Vagina (tissue), 2 donors: ENCODE results near the gene CYP4A11. TPM values are rescaled to one million over a fixed set of nuclear protein-coding genes. Genes with fewer than 3 reads are reported as not detected.
"Not testable (repeated sequence)": the region's sequence is repeated elsewhere in the genome, so short reads cannot be mapped to it uniquely, and the experiment has no call there.

Experiments
- DNase-seq, 2 donors: peaks; one replicate each; pipeline ENCODE4 v3.0.0-alpha.2; 2017; ENCODE audit errors: extremely low spot score in 2 of 2
- H3K27ac ChIP-seq: fragments of 200-600 bp; sonication (generic); one replicate; pipeline ENCODE4 v1.5.1; 2019
- H3K27me3 ChIP-seq: fragments of 200-600 bp; sonication (generic); one replicate; pipeline ENCODE4 v1.5.1; 2019
- H3K36me3 ChIP-seq, 2 donors: fragments of 200-600 bp; sonication (generic); one replicate each; pipeline ENCODE4 v1.5.1; 2017 to 2019
- H3K4me1 ChIP-seq: fragments of 200-600 bp; sonication (generic); one replicate; pipeline ENCODE4 v1.5.1; 2019
- H3K4me3 ChIP-seq, 2 donors: fragments of 200-600 bp; sonication (generic); 1 replicate in 1 of 2; 2 replicates in 1 of 2; pipeline ENCODE4 v1.5.1; 2016 to 2019
- H3K9me3 ChIP-seq: fragments of 200-600 bp; sonication (generic); one replicate; pipeline ENCODE4 v1.5.1; 2019
- POLR2A ChIP-seq, 2 donors: fragments of 450-650 bp; IDR thresholded peaks; one replicate each; pipeline ENCODE4 v1.6.1; 2017; ENCODE audit warnings: antibody characterized with exemption in 2 of 2, mild to moderate bottlenecking in 2 of 2, moderate library complexity in 2 of 2
- POLR2AphosphoS5 ChIP-seq, 2 donors: sonication (generic); formaldehyde crosslinking; IDR thresholded peaks; one replicate each; pipeline ENCODE4 v1.9.0; 2017; ENCODE audit warnings: antibody characterized with exemption in 2 of 2, mild to moderate bottlenecking in 2 of 2, low read depth in 1 of 2; ENCODE audit not compliant: insufficient read depth in 1 of 2
- intact Hi-C: fragments of 100-400 bp; cut with DNase I; formaldehyde crosslinking; loops from one replicate; pipeline ENCODE4 v1.15.1; 2023
- total RNA-seq: library from RNA; depleted of rRNA; stranded (reverse); fragments of >200 nt; gene quantifications from one replicate; pipeline ENCODE4 v1.2.3, GENCODE V29; 2016
- TF ChIP-seq, protein P1 (sequence below), 3 experiments: fragments of 450-650 bp in 2 of 3; fragments of 200-600 bp in 1 of 3; sonication (generic) in 1 of 3; IDR thresholded peaks; one replicate each; pipeline ENCODE4 v1.5.1; 2017 to 2019; ENCODE audit warnings: antibody characterized with exemption in 3 of 3, mild to moderate bottlenecking in 2 of 3, moderate library complexity in 2 of 3

CYP4A11 gene
- total RNA-seq, 1 donor from 2014 or later = not detected

DNA sequence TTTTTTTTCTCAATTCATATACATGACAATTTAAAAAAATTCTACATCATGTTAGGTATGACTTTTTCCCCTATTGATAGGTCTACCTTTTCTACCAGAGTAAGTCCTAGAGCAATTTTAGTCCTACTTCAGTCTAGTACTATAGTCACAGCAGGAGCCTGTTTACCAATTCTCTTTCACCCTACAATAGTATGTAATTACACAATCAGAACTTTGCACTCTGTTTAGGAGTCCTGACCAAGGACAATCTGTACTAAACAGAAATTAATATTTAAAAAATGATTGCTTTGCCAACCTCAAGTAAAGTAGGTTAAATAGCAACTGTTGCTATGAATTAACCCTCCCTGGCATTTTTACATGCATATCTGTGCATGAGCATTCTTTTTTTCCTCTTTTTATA is 810 bp upstream of the CYP4A11 start:
- no peaks in the 10 kb centered on the region for H3K36me3 ChIP-seq
- TF ChIP-seq POLR2A (IDR thresholded peaks at IDR 0.05) = no peak
- no peak for TF ChIP-seq POLR2AphosphoS5 (IDR thresholded peaks at IDR 0.05; ENCODE audit: insufficient read depth in 1 of 2, low read depth in 1 of 2)
- TF ChIP-seq, protein P1, sequence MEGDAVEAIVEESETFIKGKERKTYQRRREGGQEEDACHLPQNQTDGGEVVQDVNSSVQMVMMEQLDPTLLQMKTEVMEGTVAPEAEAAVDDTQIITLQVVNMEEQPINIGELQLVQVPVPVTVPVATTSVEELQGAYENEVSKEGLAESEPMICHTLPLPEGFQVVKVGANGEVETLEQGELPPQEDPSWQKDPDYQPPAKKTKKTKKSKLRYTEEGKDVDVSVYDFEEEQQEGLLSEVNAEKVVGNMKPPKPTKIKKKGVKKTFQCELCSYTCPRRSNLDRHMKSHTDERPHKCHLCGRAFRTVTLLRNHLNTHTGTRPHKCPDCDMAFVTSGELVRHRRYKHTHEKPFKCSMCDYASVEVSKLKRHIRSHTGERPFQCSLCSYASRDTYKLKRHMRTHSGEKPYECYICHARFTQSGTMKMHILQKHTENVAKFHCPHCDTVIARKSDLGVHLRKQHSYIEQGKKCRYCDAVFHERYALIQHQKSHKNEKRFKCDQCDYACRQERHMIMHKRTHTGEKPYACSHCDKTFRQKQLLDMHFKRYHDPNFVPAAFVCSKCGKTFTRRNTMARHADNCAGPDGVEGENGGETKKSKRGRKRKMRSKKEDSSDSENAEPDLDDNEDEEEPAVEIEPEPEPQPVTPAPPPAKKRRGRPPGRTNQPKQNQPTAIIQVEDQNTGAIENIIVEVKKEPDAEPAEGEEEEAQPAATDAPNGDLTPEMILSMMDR (IDR thresholded peaks at IDR 0.05) = no peak
- no peaks in the 10 kb centered on the region for H3K4me1 ChIP-seq
- no peak for DNase-seq
- H3K9me3 ChIP-seq = no peaks in the 10 kb centered on the region
- H3K27ac ChIP-seq = no peak overlapping the region
- intact Hi-C loops = no loop called here
- H3K27me3 ChIP-seq = no peaks in the 10 kb centered on the region
- H3K4me3 ChIP-seq = no peak overlapping the region

DNA sequence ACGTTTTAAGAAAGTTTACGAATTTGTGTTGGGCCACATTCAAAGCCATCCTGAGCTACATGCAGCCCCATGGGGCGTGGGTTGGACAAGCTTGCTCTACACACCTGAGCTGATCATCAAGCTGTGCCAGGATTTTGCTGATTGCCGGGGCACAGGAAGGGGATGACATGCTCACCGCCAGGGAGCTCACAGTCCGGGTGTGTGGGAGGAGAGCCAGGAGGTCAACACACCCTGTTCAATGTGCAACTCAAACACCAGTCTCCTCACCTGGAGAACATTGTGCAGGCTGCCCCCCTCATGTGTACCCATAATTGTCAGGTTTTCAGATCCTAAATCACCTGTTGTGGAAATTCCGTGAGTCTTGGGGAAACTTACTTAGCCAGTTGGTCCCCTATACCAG is 969 bp downstream of the CYP4A11 start:
- no peak overlapping the region for H3K4me3 ChIP-seq
- TF ChIP-seq POLR2A (IDR thresholded peaks at IDR 0.05) = no peak
- no peak for TF ChIP-seq POLR2AphosphoS5 (IDR thresholded peaks at IDR 0.05; ENCODE audit: insufficient read depth in 1 of 2, low read depth in 1 of 2)
- TF ChIP-seq, protein P1 (IDR thresholded peaks at IDR 0.05) = no peak
- no peaks in the 10 kb centered on the region for H3K4me1 ChIP-seq
- DNase-seq = no peak
- H3K36me3 ChIP-seq = no peaks in the 10 kb centered on the region
- no peak overlapping the region for H3K27ac ChIP-seq
- intact Hi-C loops = no loop called here
- H3K27me3 ChIP-seq = no peaks in the 10 kb centered on the region
- H3K9me3 ChIP-seq = no peaks in the 10 kb centered on the region

DNA sequence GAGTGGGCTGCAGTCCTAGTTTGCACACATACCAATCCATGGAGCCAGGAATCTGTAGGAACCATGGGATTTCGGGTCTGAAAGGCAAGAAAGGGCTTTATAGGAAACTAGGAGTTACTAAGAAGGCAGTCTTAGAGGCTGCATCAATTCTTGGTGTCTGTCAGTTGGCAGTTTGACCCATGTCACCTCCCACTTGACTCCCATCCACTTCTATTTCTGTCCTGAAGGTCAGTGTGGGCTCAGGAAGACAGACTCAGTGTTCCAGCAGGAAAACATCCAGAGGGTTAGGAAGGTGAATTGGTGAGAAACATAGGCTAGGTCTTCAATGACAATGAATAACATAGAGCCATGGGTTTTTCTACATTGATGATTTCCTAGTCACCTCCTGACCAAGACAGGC is 4.0 kb downstream of the CYP4A11 start:
- TF ChIP-seq POLR2AphosphoS5 (IDR thresholded peaks at IDR 0.05; ENCODE audit: insufficient read depth in 1 of 2, low read depth in 1 of 2) (no peak), POLR2A (IDR thresholded peaks at IDR 0.05) (no peak)
- TF ChIP-seq, protein P1 (IDR thresholded peaks at IDR 0.05) = no peak
- no peak overlapping the region for H3K27ac ChIP-seq
- H3K4me3 ChIP-seq = no peak overlapping the region
- H3K36me3 ChIP-seq = no peaks in the 10 kb centered on the region
- no peaks in the 10 kb centered on the region for H3K27me3 ChIP-seq
- no peak for DNase-seq
- H3K9me3 ChIP-seq = no peaks in the 10 kb centered on the region
- intact Hi-C loops = no loop called here
- H3K4me1 ChIP-seq = no peaks in the 10 kb centered on the region

DNA sequence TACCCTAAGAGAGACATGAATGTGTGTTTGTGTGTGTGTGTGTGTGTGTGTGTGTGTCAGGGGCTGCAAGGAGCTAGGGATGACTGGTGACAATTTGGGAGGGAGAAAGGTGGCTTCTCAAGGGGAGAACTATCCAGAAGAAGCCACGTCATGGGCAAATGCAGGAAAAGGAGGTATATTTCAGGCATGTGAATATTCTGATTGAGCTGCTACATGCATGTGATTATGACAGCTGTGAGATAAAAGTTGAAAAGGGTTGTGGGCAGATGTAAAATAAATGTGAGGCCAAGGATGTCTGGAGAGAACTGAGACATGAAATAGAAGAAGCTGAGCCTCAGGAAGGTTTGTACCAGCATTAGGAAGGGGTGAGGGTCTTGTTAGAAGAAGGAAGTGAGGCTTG is 4.5 kb downstream of the CYP4A11 start:
- no peak for TF ChIP-seq POLR2A (IDR thresholded peaks at IDR 0.05)
- TF ChIP-seq, protein P1 (IDR thresholded peaks at IDR 0.05) = no peak
- no peak for TF ChIP-seq POLR2AphosphoS5 (IDR thresholded peaks at IDR 0.05; ENCODE audit: insufficient read depth in 1 of 2, low read depth in 1 of 2)
- intact Hi-C loops = no loop called here
- Histone ChIP-seq H3K27ac (no peak overlapping the region), H3K36me3 (no peaks in the 10 kb centered on the region), H3K9me3 (no peaks in the 10 kb centered on the region), H3K4me1 (no peaks in the 10 kb centered on the region), H3K4me3 (no peak overlapping the region), H3K27me3 (no peaks in the 10 kb centered on the region)
- no peak for DNase-seq

DNA sequence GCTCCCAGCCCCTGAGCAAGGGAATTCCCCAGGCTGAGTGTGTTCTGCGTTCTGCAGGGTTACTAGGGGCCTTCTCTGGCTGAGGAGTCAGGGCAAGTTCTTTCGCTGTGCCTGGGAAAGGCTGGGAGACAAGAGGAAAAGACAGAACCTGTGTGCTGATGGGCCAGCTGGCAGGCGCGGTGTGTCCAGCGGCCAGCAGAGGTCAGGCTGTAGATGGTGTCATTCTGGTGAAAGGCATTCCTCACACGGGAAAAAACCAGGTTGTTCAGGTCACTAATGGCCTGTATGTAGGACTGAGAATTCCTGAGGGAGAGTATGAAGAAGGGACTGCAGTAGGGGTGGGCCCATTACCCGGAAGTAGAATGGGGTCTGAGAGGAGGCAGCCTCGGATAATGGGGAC is 6.4 kb downstream of the CYP4A11 start:
- H3K36me3 ChIP-seq, H3K9me3 ChIP-seq, H3K27me3 ChIP-seq, intact Hi-C loops, H3K4me3 ChIP-seq, H3K4me1 ChIP-seq, DNase-seq, H3K27ac ChIP-seq: not testable (repeated sequence)

DNA sequence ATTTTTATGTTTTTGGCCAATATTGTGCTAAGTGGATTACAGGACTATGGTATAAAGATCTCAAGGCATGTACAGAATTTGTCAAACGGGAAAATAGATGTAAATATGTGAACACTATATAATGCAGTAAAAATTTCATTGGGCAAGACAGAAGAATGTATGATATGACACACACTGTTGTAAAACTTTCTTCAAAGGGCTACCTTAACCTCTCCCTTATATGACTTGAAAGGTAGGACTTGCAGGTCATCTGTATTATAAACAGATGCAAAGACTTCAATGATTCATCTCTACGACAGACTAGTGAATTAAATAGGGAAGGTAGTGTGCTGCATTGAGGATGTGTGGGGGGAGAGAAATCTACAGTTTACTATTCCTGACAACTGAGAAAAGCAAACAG is 9.3 kb downstream of the CYP4A11 start:
- H3K36me3 ChIP-seq, DNase-seq, H3K27me3 ChIP-seq, H3K9me3 ChIP-seq, H3K27ac ChIP-seq, intact Hi-C loops, H3K4me1 ChIP-seq, H3K4me3 ChIP-seq: not testable (repeated sequence)
